ENCODE data around the gene OSBPL9.

Gene OSBPL9

GRCh38 chr1:51656374-51656773, 39.5 kb downstream of the OSBPL9 start:
- H3F3A ChIP-seq (ENCODE audit: insufficient read depth, low read length): no peaks in the 10 kb centered on the region
- TF ChIP-seq EZH2 (IDR thresholded peaks at IDR 0.05; ENCODE audit: borderline replicate concordance, low read length) (no peak), CTCF (IDR thresholded peaks at IDR 0.05; ENCODE audit: low read length) (no peak)

GRCh38 chr1:51660580-51660979, 43.7 kb downstream of the OSBPL9 start:
- Histone ChIP-seq H4K20me1 (ENCODE audit: insufficient read depth, low read length) (no peaks in the 10 kb centered on the region; the same call in 1 of the 2 replicates), H2AFZ (ENCODE audit: low read length) (no peak overlapping the region), H3K9me3 (ENCODE audit: low read length) (no peaks in the 10 kb centered on the region), H3K4me3 (ENCODE audit: low read depth, low read length, poor library complexity, severe bottlenecking) (no peak overlapping the region), H3K9me2 (ENCODE audit: low read depth, low read length) (no peaks in the 10 kb centered on the region), H3K4me2 (ENCODE audit: low read length) (no peak overlapping the region), H3K36me3 (ENCODE audit: insufficient read depth, low read length) (no peaks in the 10 kb centered on the region), H3K79me2 (ENCODE audit: insufficient read depth, low read length) (no peaks in the 10 kb centered on the region), H3F3A (ENCODE audit: insufficient read depth, low read length) (no peaks in the 10 kb centered on the region), H3K9ac (ENCODE audit: low read length) (no peak overlapping the region), H3K27me3 (ENCODE audit: insufficient read depth, low read length) (no peaks in the 10 kb centered on the region), H3K4me1 (ENCODE audit: insufficient read depth, low read length, severe bottlenecking) (no peaks in the 10 kb centered on the region), H3K27ac (ENCODE audit: low read depth, low read length, poor library complexity, severe bottlenecking) (no peak overlapping the region)
- TF ChIP-seq EZH2 (IDR thresholded peaks at IDR 0.05; ENCODE audit: borderline replicate concordance, low read length) (no peak), CTCF (IDR thresholded peaks at IDR 0.05; ENCODE audit: low read length) (no peak)

More at GRCh38 chr1:51656374-51656773, 39.5 kb downstream of the OSBPL9 start:
- Histone ChIP-seq H3K9me3 (ENCODE audit: low read length) (no peaks in the 10 kb centered on the region), H3K4me2 (ENCODE audit: low read length) (no peak overlapping the region), H3K27ac (ENCODE audit: low read depth, low read length, poor library complexity, severe bottlenecking) (no peak overlapping the region), H4K20me1 (ENCODE audit: insufficient read depth, low read length) (no peaks in the 10 kb centered on the region; the same call in 1 of the 2 replicates), H2AFZ (ENCODE audit: low read length) (no peak overlapping the region), H3K79me2 (ENCODE audit: insufficient read depth, low read length) (no peaks in the 10 kb centered on the region), H3K27me3 (ENCODE audit: insufficient read depth, low read length) (no peaks in the 10 kb centered on the region), H3K9ac (ENCODE audit: low read length) (no peak overlapping the region), H3K36me3 (ENCODE audit: insufficient read depth, low read length) (no peaks in the 10 kb centered on the region), H3K9me2 (ENCODE audit: low read depth, low read length) (no peaks in the 10 kb centered on the region), H3K4me1 (ENCODE audit: insufficient read depth, low read length, severe bottlenecking) (no peaks in the 10 kb centered on the region), H3K4me3 (ENCODE audit: low read depth, low read length, poor library complexity, severe bottlenecking) (no peak overlapping the region)

- no peak overlapping the region for H3K4me2 ChIP-seq (ENCODE audit: low read length)
- H3K27ac ChIP-seq (ENCODE audit: low read depth, low read length, poor library complexity, severe bottlenecking): no peak overlapping the region
- no peak overlapping the region for H3K4me3 ChIP-seq (ENCODE audit: low read depth, low read length, poor library complexity, severe bottlenecking)
These were observed 44.2 kb downstream of the OSBPL9 start for GRCh38 chr1:51661081-51661518.

More at GRCh38 chr1:51661081-51661518, 44.2 kb downstream of the OSBPL9 start:
- Histone ChIP-seq H4K20me1 (ENCODE audit: insufficient read depth, low read length) (no peaks in the 10 kb centered on the region; the same call in 1 of the 2 replicates), H3K9ac (ENCODE audit: low read length) (no peak overlapping the region), H3K27me3 (ENCODE audit: insufficient read depth, low read length) (no peaks in the 10 kb centered on the region), H3K4me1 (ENCODE audit: insufficient read depth, low read length, severe bottlenecking) (no peaks in the 10 kb centered on the region), H3F3A (ENCODE audit: insufficient read depth, low read length) (no peaks in the 10 kb centered on the region), H2AFZ (ENCODE audit: low read length) (no peak overlapping the region), H3K79me2 (ENCODE audit: insufficient read depth, low read length) (no peaks in the 10 kb centered on the region), H3K9me2 (ENCODE audit: low read depth, low read length) (no peaks in the 10 kb centered on the region), H3K9me3 (ENCODE audit: low read length) (no peaks in the 10 kb centered on the region), H3K36me3 (ENCODE audit: insufficient read depth, low read length) (no peaks in the 10 kb centered on the region)
- no peak for TF ChIP-seq CTCF (IDR thresholded peaks at IDR 0.05; ENCODE audit: low read length)
- TF ChIP-seq EZH2 (IDR thresholded peaks at IDR 0.05; ENCODE audit: borderline replicate concordance, low read length): no peak

Measured in OCI-LY1 (cell line).